ENCODE measurements around the gene UGT1A10.

GRCh38 chr2:233712611-233713261, 76.5 kb downstream of the UGT1A10 start, which contains the start of gene UGT1A5:
- TF ChIP-seq, protein P1, sequence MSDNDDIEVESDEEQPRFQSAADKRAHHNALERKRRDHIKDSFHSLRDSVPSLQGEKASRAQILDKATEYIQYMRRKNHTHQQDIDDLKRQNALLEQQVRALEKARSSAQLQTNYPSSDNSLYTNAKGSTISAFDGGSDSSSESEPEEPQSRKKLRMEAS (IDR thresholded peaks at IDR 0.05; ENCODE audit: low read depth, low read length): no peak
- no peak for TF ChIP-seq CTCF (IDR thresholded peaks at IDR 0.05; ENCODE audit: low read depth, low read length)
- no peak for TF ChIP-seq POLR2A (IDR thresholded peaks at IDR 0.05; ENCODE audit: extremely low read depth, insufficient read length)
